ENCODE data around the gene SERAC1. TPM values are rescaled to one million over a fixed set of nuclear protein-coding genes. Genes with fewer than 3 reads are reported as not detected.
A peak's percentile ranks its signal among the peaks of the same experiment; 100 is the strongest.

The SERAC1 gene
- total RNA-seq, 1 donor from 2014 or later = 3.8 TPM

- DNase-seq (ENCODE audit: low spot score) = no peak
- ATAC-seq = no peak
Measured at GRCh38 chr6:158083455-158084325, 84.4 kb downstream of the SERAC1 start.

DNA sequence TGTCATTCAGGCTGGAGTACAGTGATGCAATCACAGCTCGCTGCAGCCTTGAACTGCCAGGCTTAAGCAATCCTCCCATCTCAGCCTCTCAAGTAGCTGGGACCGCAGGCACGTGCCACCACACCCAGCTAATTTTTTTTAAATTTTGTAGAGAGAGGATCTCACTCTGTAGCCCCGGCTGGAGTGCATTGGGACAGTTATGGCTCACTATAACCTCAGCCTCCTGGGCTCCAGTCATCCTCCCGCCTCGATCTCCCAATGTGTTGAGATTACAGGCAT is 86.5 kb downstream of the SERAC1 start:
- DNase-seq (ENCODE audit: low spot score) = no peak
- ATAC-seq = no peak

DNA sequence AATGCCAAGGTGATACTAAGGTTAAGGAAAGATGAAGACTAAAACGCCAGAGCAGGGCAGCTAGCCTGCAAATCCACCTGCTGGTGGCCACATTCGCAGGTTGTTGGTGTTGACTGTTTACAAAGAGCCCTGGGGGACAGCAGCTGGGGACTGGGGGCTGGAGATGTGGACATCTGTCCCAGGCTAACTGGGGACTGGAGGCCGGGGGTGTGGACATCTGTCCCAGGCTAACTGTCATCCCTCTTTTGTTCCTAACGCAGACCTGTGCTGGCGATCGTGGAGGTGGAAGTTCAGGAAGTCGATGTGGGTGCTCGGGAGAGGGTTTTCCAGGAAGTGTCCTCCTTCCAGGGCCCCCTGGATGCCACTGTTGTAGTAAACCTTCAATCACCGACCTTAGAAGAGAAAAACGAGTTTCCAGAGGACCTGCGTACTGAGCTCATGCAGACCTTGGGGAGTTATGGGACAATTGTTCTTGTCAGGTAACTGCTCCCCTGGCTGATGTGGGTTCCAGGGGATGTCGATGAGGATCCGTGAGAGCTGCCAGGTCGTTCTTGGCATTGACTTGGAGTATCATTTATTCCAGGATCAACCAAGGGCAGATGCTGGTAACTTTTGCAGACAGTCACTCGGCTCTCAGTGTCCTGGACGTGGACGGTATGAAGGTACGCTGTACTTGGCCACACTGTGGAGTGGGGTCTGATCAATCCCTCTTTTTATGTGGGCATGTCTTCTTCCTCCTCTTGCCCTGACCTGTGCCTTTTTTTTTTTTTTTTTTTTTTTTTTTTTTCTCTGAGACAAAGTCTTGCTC is 87.0 kb downstream of the SERAC1 start:
- no peak for ATAC-seq
- DNase-seq (ENCODE audit: low spot score) = no peak

- no peak for ATAC-seq
- DNase-seq (ENCODE audit: low spot score) = no peak
Measured at GRCh38 chr6:158078320-158078719, 89.7 kb downstream of the SERAC1 start.

DNA sequence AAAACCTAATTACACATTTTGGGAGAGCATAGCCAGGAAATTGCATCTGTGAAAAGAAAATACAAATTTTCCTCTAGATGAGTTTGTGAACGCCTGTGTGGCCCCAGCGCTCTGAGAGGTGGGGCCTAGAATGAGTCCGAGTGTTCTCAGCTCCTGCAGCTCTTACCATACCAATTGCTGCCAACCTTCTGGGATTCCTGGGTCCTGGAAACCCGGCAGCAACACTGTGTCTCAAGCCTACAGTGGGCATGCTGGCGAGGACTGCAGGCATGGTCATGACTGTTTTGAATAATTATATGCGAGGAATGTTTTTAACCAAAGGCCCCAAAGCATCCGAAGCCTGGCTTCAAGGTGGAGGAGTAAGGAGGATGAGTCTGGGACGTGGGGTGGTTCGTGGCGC is 90.4 kb downstream of the SERAC1 start:
- DNase-seq (ENCODE audit: low spot score) = no peak
- no peak for ATAC-seq

DNA sequence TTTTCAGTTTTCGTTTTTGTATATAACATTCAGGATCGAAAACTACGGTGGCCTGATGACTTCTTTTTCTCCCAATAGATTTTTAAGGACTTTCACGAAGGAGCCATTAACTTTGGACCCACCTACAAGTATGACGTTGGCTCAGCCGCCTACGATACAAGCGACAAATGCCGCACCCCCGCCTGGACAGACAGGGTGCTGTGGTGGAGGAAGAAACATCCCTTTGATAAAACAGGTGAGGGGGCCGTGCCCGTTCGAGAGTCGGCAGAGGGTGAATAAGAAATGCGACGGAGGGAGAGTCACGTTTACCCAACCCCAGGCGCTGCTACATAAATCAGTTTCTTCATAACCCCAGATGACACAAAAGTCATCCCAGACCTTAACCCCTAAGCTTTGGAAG is 91.5 kb downstream of the SERAC1 start:
- DNase-seq (ENCODE audit: low spot score) (no peak), ATAC-seq (no peak)

- DNase-seq (ENCODE audit: low spot score) (no peak), ATAC-seq (no peak)
Measured at GRCh38 chr6:158073776-158074175, 94.3 kb downstream of the SERAC1 start.

- peak; percentile 73 for DNase-seq (ENCODE audit: low spot score)
- ATAC-seq = peak; percentile 96
Measured at GRCh38 chr6:158072083-158072721, 95.9 kb downstream of the SERAC1 start.

DNA sequence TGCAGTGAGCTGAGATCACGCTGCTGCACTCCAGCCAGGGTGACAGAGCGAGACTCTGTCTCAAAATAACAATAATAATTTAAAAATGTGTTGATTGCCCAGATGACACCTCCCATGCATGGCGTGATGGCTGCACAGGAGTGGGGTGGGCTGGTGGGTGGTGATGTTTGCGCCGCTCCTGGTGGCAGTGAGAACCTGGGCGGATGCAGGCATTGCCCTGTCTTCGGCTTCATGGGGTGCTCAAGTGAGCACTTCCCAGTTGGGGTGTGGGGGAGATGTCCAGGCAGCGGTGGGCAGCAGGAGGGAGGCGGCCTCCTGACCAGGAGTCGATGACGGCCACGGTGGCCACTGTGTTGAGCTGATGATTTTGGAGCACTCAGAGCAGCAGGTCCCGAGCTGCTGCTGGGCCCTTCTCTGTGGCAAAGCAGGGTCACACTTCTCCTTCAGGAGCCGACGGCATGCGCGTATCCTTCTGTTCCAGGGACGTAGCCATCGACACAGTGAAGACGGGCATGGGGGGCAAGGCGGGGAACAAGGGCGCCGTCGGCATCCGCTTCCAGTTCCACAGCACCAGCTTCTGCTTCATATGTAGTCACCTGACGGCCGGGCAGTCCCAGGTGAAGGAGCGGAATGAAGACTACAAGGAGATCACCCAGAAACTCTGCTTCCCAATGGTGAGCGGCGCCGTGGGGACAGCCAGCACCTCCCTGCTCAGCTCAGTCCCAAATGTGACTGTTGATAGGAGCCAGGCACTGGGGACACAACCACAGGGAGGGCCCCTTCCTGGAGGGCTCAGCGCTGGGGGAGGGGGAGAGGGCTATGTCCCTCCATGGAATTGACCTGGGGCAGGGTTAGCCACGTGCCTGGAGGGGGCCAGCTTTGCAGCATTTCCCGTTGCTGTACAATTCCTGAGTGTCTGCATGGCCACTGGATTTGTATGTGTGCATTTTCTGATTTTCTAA is 96.7 kb downstream of the SERAC1 start:
- ATAC-seq = peak; percentile 24
- DNase-seq (ENCODE audit: low spot score) = no peak

DNA sequence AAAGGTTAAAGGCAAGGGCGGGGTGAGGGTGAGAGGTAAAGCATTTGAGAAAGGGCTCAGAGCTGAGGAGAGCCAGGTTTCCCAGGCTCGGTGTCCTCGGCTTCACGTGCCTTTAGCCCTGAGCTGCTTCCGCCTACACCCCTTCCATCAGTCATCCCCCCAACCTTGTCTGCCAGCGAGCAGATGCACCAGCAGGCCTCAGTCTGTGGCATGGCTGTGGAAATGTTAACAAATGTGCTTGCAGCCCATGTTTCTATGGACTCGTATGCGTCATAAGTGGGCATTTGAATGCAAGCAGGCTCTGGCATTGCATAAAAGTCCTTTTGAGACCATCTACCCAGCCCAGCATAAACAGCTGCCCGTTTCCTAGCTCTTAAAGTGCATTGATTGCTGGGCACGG is 97.5 kb downstream of the SERAC1 start:
- ATAC-seq (no peak), DNase-seq (ENCODE audit: low spot score) (no peak)

DNA sequence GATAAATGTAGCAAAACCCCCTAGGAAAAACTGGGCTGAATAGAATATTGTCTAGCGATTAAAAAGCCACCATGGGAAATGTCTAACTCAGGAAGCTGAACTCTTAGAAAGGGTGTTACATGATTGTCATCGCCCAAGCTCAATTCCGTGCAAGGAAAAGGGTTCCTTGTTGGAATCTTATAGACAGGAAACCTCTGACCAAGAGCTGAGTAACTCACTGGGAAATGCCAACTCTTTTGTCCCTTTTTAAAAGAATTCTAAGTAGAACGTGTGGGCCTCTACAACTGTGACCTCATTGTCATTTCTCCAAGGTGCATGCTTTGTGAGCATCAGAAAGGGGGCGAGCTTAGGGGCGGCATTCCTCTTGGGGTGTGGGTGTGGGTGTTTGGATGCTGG is 98.3 kb downstream of the SERAC1 start:
- DNase-seq (ENCODE audit: low spot score) = no peak
- no peak for ATAC-seq

DNA sequence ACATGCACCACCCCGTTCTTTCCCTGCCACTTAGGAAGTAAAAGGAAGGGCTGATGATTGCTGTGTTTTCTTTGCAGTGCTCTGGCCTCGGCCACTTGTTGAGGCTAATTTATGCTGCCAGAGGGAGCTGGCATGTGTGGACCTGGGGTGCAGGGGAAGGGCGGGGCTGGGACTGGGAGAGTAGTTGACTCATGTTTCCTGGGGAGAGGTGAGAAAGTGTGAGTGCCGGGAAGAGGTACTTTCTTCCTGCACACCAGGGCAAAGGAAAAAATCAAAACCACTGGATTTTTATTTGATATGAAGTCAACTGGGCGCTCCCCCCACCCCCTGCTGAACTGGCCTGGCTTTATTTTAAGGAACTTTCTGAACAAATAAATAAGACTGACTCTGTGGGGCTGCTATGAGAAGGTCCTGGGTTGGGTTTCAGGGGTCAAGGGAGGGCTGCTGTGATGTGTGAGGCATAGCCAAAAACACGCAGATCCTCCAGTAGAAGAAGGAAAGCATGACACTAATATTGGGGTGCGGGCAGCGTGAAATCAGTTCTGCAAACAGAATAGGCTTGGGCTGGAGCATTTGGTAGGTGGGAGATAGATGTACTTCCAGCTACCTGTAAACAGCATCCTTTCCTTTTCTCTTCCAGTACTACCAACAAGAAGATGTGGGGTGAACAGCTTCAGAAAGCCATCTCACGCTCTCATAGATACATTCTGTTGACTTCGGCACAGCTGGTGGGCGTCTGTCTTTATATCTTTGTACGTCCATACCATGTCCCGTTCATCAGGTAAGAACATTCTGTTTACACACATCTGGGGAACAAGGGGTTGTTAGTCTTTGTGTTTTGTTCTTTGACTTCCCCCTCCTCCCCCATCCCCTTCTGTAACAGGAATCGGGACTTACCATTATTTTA is 98.9 kb downstream of the SERAC1 start:
- DNase-seq (ENCODE audit: low spot score) (no peak), ATAC-seq (no peak)

GRCh38 chr6:158068156-158068892 is 99.7 kb downstream of the SERAC1 start:
- DNase-seq (ENCODE audit: low spot score) = no peak
- no peak for ATAC-seq

- no peak for ATAC-seq
- DNase-seq (ENCODE audit: low spot score) = no peak
Measured at GRCh38 chr6:158067436-158068015, 100.5 kb downstream of the SERAC1 start.

GRCh38 chr6:158066136-158066781 is 101.8 kb downstream of the SERAC1 start:
- ATAC-seq = no peak
- DNase-seq (ENCODE audit: low spot score) = no peak

DNA sequence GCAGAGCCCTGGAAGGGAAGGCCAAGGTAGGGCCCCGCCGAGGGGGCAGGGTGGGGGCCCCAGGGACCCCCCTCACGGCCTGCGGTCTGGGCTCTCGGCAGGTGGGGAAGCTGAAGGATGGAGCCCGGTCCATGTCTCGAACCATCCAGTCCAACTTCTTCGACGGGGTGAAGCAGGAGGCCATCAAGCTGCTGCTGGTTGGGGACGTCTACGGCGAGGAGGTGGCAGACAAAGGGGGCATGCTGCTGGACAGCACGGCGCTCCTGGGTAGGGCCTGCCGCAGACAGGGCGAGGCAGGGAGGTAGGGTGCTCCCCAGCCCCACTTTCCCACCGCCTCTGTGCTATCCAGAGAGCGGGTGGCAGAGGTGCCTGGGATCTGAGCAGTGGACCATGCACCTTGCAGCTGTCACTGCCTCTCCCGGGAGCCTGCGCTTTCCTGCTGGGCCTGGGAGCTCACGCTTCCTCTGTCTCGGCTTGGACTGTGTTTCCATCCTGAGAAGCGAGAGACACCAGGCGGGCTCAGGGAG is 103.3 kb downstream of the SERAC1 start:
- DNase-seq (ENCODE audit: low spot score) = no peak
- ATAC-seq = no peak

DNA sequence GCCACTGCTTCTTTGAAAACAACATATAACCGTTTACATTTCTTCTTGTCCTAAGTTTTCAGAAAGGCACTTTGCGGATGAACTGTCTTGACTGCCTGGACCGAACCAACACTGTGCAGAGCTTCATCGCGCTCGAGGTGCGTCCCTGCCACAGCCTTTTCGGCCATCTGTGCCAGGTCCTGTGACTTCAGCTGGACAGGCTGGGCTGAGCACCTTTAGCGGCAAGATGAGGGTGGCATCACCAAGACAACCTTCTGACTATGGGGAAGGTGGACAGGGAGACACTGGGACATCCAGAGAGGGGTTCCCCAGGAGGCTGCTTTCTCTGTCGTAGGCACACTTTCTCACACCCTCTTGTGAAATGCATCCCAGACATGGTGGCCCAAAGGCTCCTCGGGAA is 104.3 kb downstream of the SERAC1 start:
- DNase-seq (ENCODE audit: low spot score) = no peak
- no peak for ATAC-seq
